Non-pigmented ciliary epithelial cell (primary cell): Measurements from ENCODE around the gene WNT7A.

Source experiments
- DNase-seq: peaks from one replicate; pipeline ENCODE4 v3.0.0-alpha.2; 2010; ENCODE audit warnings: low read depth

Gene WNT7A

GRCh38 chr3:13770170-13771169 is 109.4 kb downstream of the WNT7A start:
- no peak for DNase-seq

DNA sequence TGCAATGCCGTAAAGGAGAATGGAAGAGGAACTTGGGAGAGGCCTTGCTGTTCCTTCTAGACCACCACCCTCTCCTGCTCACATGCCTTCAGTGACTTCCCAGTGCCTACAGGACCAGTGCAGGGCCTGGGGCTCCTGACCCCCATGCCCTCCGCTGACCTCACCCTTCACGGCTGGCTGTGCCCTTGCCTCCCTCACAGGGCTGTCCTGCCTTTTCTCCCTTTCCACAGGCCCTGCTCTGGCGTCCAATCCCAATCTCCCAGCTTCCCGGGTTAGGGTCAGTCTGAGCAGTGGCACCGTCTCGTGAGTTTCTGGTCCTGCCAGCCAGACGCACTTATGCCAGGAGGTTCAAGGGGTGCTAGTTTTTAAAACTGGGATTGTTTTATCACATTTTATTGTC is 110.4 kb downstream of the WNT7A start:
- DNase-seq: no peak

GRCh38 chr3:13768453-13768852 is 111.4 kb downstream of the WNT7A start:
- DNase-seq: no peak

- no peak for DNase-seq
These were observed 112.0 kb downstream of the WNT7A start for GRCh38 chr3:13767896-13768295.

- DNase-seq: no peak
These were observed 112.8 kb downstream of the WNT7A start for GRCh38 chr3:13767030-13767429.
